ENCODE results near the gene PSMC5.
A peak's percentile ranks its signal among the peaks of the same experiment; 100 is the strongest.

PSMC5 gene

DNA sequence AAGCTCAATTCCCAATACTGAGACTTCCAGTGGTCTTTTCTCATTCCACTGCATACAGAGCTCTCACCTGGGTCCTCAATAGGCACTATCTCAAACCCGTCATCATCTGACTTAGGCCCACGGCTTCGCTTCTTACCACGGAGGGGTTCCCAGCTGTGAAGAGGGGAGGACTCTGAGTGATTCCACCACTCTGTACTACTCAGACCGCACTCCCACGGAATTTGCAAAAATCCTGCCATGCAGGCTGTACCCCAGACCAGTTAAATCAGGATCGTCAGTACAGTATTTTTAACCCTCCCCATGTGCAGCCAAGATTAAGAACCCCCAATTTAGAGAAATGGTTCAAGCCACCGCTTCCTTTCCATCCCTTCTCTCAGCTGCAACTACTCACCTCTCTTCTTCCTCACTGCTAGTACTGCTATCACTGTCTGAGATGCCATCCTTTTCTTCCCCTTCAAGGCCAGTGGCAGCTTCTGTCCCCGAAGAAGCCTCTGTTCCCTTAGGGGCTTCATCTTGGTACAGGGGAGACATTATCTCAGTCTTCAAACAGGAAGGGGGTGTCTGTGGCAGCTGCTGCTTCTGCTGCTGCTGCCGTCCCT lies 6.2 kb upstream of the PSMC5 start:
- no peak for DNase-seq (ENCODE audit: low spot score)

DNA sequence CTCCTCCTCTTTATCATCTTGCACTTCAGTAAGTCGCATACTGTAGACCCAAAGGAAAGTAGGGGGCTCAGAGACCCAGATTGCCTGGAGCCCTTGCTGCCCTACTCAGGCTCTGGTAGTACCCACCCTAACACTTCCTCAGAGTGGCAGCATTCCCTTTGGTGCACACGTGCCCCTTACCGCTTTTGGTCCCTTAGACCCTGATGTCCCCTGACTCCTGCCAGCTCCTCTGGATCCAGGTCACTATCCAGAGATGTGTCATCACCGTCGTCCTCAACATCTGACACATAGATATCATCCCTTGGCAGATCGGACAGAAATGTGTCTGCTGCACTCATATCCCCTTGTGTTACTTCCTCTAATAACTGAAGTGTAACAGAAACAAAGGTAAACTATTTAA lies 5.4 kb upstream of the PSMC5 start:
- no peak for DNase-seq (ENCODE audit: low spot score)

DNA sequence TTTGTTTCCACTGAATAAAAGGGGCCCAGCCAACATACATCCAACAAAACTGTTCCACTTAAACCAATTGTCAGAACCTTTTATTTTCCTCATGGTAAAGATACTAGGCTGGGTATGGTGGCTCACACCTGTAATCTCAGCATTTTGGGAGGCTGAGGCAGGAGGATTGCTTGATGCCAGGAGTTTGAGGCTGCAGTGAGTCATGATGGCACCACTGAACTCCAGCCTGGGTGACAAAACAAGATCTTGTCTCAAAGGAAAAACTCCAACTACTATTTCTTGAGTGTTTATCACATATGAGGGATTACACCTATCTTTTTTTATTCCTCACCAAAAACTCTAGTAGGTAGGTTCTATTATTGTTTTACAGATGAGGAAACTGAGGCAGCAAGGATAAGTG lies 4.7 kb upstream of the PSMC5 start:
- DNase-seq (ENCODE audit: low spot score): no peak

DNA sequence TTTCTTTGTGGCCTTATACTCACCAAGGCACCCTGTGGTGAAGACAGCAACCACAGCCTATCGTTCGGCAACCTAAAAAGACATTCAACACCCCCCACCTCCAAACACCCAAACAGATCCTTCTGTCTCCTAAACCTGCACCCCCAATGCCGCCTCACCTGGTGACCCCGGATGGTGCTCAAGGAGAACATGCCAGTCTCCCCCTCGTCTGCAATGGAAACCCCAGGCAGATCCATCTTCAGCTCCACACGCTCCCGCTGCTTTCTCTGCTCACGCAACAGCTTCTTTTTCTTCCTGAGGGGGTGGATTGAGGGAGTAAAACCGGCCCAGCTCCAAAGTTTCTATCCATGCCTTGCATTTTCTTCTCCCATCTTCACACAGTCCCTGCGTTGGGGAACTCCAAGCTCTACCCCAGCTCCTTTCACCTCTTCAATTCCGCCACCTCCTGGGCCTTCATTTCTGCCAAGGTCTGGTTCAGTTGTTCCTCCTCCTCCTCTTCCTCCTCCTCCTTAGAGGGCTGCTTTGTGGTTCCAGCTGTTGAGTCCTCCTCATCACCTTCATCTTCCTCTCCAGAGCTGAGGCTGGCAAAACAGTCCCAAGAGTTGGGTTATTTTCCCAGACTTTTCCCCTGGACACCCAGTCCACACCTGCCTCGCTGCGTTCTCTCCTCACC lies 3.4 kb upstream of the PSMC5 start:
- no peak for DNase-seq (ENCODE audit: low spot score)

DNA sequence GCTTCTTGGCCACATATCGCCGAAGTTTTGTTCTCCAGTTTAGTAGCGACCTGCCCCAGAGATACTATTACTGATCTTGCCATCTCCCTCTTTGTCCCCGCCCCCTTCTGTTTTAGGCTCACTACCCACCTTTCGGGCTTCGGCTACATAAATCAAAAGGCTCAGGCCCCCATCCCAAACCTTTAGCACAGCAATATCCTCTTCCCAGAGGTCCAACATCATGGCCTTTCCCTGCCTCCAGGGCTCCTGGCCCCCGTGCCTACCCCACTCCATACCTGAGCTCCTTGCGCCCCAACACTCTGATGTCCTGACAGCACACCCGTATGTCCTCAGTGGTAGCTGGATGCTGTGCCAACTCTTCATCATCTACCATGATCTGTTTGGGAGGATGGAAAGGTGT lies 2.9 kb upstream of the PSMC5 start:
- no peak for DNase-seq (ENCODE audit: low spot score)

DNA sequence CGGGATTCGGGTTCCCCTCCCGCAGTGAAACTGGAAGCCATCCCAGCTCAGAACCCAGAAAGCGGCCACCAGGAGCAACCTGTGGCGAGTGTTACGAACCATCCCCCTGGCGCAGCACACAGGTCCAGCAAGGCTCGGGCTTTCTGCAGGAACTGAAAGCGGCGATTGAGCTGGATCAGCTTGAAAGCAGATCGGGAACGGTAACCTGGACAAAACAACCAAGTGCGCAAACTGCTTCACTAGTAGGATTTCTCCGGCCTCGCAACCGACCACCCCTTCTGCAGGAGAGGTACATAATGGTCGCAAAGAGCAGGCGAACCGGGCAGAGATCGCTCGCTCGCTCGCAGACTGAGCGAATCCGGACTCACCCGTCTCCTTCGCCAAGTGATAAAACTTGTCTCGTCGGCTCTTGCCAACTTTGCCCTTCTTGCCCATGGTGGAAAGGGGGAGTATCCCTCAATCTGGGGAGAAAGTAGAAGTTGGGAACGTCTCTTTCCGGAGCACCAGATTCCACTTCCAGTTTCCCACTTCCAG lies 696 bp upstream of the PSMC5 start:
- peak; percentile 36 for DNase-seq (ENCODE audit: low spot score)

DNA sequence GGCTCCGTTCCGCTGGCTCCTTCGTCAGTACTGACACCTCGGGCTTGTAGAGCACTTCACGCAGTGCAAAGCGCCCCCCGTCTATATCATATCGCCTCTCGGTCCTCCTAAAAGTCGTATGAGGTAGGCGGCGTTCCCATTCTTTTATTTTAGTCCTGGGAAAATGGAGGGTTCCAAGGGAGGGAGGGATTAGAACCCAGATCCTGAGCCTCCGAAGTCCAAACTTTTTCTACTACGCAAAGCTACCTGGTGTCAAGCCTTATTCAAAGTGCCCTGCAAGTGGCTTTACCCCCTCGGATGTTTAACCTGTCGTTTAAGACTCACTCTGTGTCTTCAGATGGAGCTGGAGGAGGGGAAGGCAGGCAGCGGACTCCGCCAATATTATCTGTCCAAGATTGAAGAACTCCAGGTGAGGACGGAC lies 580 bp downstream of the PSMC5 start:
- DNase-seq (ENCODE audit: low spot score): no peak

DNA sequence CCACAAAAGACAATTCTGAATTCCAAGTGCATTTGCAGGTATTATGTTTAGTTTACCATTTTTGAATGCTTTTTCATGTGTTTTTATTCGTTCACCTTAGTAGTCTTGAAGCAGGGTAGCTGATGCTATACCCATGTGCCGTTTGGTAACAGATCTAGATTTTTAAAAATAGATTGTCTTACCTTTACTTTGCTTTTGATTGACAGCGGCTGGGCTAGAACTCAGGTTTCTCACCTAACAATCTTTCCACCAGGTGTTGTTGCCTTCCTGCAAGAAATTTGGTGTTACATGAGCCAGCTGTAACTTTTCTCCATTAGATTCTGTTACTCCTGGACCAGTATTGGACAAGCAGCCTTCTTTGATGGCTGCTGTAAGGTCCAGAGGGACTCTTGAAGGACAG lies 1.7 kb downstream of the PSMC5 start:
- DNase-seq (ENCODE audit: low spot score): no peak

DNA sequence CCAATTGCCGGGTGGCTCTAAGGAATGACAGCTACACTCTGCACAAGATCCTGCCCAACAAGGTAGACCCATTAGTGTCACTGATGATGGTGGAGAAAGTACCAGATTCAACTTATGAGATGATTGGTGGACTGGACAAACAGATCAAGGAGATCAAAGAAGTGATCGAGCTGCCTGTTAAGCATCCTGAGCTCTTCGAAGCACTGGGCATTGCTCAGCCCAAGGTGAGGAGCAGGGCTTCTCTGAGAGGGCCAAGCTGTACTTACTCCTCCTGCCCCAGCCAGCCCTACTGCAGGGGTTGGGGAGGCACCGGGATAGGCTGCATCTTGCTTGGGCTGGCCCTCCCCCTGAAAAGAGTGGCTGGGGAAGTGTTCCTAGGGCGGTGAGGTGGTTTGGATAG lies 3.0 kb downstream of the PSMC5 start:
- DNase-seq (ENCODE audit: low spot score): no peak

DNA sequence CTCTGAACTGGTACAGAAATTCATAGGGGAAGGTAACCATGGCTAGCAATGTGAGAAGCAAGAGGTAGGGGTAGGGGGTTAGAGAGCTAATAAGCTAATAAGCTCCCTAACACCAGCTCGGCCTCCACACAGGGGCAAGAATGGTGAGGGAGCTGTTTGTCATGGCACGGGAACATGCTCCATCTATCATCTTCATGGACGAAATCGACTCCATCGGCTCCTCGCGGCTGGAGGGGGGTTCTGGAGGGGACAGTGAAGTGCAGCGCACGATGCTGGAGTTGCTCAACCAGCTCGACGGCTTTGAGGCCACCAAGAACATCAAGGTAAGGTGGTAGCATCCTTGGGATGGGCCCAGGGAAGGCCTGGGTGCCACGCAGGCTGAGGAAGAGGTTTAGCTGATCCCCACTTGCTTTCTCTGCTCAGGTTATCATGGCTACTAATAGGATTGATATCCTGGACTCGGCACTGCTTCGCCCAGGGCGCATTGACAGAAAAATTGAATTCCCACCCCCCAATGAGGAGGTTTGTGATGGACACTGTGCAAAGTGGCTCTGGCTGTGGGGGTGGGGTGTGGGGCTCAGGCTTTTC lies 3.8 kb downstream of the PSMC5 start:
- no peak for DNase-seq (ENCODE audit: low spot score)

DNA sequence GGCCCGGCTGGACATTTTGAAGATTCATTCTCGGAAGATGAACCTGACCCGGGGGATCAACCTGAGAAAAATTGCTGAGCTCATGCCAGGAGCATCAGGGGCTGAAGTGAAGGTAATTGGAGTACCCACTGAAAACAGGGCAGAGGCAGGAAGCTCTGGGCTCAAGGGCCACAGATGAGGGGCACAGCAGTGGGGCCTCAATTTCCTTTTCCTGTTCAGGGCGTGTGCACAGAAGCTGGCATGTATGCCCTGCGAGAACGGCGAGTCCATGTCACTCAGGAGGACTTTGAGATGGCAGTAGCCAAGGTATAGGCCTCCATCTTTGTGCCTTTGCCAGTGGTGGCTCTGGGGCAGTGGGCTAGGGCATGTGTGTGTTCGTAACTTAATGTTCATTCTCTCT lies 4.3 kb downstream of the PSMC5 start:
- DNase-seq (ENCODE audit: low spot score): no peak

DNA sequence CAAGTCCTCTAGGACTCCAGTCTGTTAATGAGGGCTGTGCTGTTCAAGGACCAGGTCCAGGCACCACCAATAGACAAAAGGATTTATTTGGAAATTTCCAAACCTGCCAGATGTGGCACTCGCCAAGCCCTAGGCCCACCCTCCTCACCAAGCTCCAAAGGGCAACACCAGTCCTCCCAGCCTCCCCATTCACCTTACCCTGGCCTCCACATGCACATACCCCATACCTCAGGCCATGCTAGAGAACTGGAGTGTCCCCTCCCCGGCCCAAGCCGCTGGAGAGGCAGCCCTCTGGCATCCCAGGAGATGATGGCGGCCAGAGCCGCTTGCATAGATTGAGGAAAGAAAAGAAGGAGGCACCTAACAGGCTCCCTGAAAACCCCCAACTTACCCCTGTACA lies 4.8 kb downstream of the PSMC5 start:
- DNase-seq (ENCODE audit: low spot score): no peak

DNA sequence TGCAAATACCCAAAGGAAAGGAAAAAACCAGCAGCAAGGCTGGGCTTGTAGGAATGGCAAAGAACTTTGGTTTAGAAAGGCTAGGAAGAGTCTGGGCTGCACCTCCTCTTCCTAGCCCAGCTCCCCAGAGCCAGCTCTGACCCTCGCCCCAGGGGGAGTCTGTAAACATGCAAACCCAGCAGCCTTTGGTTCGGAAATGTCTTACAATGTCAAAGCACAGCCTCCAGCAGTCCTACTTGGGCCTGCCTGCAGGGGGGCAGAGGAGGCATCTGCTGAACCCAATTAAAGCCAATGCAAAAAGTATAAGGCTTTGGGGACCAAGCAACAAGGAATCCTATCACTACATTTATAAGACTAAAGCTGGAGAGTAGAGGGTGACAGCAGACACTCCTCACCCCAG lies 5.2 kb downstream of the PSMC5 start:
- no peak for DNase-seq (ENCODE audit: low spot score)

DNA sequence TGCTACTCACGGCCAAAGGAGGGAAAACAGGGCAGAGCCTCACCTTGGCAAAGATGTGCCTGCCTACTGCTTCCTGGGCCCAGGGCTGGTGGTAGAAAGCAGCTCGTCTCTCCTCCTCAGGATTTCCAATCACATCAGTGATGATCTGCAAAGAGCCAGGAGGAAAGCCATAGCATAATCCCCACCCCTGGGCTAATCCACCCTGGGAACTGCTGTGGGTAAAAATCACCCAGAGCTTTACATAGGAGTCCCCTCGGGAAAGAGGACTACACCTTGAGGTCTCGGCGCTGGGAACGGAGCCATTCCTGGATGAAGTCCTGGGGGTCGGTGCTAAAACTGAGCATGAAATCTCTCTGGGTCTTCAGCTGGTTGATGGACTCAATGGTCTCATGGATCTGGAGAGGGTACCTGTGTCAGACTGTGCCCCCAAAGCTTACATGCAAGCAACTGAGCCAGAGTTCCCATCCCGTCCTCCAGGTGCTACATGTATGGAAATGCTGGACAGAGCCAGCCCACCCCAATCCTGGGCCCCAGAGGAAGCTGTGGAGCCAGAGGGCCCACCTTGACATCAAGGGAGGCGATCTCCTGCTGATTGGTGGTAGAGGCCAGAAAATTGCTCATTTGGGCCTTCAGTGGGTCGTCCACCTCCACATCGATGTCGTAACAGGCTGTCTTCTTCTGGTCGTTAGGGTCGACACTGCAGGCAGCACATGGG lies 6.0 kb downstream of the PSMC5 start:
- no peak for DNase-seq (ENCODE audit: low spot score)

DNA sequence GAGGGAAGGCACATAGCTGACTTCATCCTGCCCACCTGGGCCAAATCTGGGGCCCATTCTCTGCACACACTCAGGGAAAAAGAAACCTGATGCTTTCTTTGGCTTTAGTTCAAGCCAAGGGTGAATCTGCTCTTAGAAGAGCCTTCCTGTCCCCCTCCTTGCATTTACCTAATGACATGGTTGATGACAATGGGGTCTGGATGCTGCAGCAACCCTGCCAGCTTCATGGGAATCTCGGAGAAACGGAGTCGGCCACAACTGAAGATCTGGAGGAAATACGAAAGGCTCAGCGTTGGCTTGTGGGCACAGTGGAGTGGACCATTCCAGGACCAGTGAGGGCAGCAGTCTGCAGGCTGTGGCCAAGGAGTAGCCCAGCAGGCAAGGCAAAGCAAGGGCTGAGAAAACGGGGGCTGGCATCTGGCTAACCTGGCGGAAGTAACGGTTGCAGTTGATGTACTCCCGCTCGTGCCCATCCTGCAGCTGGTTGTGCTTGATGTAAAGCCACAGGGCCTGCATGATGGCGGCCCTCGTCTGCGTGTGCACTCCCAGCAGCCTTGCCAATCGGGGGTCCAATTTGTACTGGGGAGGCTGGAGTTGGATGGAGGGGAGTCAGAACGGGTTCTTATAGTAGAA lies 6.6 kb downstream of the PSMC5 start:
- no peak for DNase-seq (ENCODE audit: low spot score)

DNA sequence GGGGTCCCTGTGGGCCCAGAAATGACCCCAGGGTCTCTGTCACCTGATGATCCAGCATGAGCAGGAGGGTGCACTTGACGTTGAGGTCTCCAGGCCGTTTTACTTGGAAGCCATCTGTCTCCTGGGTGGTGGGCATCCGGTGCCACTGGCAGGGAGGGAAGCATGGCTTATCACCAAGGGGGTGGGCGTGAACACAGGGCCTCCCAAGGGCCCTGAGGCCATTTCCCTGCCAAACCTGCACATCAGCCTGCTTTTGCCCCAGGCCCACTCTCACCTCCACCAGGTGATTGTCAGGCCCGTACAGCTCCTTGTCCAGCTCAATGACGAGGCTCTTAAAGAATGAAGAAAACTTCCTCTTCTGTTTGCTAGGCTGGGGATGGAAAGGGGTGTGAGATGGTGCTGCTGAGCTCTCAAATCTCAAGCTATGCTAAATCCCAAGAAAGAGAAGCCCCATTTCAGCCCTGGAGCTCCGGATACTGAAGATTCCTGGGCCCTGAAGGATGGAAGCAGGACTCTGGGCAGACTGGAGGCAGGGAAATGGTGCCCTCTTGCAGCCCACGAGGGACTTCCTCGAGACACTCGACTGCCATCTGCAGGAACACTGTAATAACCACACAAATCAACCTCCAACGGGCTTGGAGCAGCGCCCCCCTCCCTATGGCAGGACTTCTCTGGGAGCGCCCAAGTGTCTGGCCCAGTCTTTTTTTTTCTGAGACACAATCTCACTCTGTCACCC lies 7.4 kb downstream of the PSMC5 start:
- peak; percentile 82 for DNase-seq (ENCODE audit: low spot score)

DNA sequence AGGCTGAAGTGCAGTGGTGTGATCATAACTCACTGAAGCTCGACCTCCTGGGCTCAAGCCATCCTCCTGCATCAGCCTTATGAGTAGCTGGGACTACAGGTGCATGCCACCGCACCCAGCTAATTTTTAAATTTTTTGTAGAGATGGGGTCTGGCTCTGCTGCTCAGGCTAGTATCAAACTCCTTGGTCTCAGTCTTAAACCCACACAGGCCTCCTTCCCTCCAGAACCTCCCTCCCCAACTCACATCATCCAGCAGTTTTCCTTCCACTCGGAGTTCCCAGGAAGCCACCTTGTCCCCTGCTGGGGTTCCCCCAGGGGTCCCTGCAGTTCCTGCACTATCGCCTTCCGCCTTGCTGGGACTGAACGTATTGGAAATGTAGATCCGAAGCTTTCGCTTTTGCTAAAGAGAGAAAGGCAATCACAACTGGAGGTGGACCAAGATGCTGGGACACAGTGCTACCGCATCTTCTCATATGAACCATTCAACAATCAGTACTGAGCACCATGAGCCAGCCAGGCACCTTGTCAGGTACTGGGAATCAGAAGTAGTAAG lies 8.0 kb downstream of the PSMC5 start:
- no peak for DNase-seq (ENCODE audit: low spot score)

DNA sequence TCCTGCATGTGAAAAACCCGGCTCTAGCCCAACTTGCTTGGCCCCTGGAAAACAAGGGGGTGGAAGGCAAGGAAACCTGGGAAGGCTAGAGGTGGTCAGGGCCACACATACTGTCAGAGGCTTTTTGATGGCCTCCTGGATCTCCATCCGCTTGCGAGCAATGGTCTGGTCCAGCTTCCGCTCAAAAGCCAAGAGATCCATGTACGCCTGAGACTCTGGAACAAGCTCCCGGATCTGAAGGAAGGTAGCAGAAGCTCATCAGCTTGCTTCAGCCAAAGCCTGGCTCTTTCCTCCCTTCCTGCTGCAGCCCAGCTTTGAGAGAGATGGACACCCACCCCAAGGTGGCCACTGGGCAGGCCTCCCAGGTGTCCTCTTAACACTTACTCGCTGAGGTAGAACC lies 9.6 kb downstream of the PSMC5 start:
- no peak for DNase-seq (ENCODE audit: low spot score)

DNA sequence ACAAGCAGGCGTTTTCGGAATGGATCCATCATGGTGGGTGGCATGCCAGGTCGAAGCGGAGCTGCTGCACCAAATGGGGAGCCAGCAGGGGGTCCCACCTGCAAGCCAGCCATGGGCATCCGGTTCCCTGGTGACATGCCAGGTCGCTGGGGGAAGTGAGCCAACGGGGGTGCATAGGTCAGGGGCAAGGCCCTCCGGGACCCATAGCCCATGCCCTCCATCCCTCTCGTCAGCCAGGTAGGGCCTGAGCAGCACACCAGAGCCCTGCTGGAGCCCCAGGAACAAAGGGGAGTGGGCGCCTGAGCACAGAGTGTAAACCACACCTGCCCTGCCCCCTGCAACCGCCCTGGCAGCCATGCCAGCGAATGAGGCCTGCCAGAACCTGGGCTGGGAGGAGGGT lies 10.2 kb downstream of the PSMC5 start:
- no peak for DNase-seq (ENCODE audit: low spot score)

DNA sequence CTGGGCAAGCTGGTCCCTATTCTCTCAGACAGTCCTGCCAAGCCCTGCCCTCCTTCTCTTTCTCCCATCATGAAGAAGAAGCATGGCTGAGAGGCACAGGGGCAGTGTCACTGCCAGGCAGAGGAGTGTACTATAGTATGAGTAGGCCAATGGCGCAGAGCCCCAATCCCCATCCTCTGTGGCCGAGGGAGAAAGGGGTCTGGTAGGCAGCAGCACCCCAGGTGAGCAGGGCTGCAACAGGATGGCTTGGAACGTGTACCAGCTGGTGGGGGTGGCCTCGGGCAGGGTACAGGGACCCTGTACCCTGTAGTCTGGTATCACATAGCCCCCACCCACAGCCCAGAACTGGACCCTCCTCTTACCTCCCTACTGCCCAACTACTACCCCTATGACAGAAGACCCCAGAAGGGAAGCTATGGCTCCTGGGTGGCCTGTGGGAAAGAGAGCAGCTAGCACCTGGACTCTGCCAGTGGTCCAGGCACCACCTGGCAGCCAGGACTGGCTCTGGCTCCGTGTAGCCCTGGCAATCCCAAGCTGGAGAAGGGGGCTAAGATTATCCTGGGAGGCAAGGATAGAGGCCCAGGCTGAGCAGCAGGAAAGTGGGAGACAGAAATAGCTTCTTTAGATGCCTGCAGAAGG lies 10.8 kb downstream of the PSMC5 start:
- no peak for DNase-seq (ENCODE audit: low spot score)

DNA sequence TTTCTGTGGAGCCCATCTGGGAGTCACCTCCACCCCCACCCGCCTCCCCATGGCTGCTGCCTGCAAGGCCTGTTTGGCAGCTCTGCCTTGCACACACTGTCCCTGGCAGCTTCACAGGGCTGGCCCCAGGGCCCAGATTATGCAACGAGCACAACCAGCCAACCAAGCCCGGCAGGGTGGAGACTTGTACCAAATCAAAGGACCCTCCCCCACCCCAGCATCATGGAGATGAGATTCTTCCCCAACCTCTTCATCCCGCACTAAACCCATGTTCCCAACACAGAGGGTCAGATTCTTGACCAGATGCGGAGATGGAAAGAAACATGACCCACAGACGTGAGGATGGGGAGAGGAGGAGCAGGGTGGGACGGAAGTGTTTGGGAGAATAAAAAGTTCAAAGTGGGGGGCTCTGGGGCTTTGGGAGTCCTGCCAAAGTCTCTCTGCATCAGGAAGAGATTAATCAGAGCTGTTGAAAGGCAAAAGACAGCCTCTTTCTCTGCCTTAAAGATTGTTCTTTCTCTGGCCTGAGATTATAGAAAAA lies 11.5 kb downstream of the PSMC5 start:
- DNase-seq (ENCODE audit: low spot score): peak; percentile 73
